Measurements from ENCODE around the gene NIFK.

DNA sequence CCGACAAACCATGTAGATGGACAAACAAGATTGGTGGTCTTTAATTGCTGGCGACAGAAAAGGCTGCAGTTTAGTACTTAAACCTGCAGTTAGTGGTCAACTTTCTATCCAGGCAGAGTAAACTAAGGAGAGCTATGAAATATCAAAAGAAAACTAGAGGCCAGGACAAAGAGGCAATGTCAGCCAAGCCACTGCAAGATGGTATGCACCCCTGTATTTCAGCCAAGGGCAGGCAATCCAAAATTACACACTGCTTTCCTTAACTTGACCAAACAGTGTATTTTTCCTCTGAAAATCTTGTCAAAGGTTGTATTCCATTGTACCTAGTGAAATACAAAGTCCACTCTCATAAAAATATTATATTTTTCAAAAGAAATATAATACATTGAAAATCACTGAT lies 9.3 kb downstream of the NIFK start:
- TF ChIP-seq, protein P1, sequence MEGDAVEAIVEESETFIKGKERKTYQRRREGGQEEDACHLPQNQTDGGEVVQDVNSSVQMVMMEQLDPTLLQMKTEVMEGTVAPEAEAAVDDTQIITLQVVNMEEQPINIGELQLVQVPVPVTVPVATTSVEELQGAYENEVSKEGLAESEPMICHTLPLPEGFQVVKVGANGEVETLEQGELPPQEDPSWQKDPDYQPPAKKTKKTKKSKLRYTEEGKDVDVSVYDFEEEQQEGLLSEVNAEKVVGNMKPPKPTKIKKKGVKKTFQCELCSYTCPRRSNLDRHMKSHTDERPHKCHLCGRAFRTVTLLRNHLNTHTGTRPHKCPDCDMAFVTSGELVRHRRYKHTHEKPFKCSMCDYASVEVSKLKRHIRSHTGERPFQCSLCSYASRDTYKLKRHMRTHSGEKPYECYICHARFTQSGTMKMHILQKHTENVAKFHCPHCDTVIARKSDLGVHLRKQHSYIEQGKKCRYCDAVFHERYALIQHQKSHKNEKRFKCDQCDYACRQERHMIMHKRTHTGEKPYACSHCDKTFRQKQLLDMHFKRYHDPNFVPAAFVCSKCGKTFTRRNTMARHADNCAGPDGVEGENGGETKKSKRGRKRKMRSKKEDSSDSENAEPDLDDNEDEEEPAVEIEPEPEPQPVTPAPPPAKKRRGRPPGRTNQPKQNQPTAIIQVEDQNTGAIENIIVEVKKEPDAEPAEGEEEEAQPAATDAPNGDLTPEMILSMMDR (IDR thresholded peaks at IDR 0.05; ENCODE audit: borderline replicate concordance, extremely low read depth, low read length, poor library complexity, severe bottlenecking): no peak
- no peak for TF ChIP-seq EZH2 (IDR thresholded peaks at IDR 0.05; ENCODE audit: borderline replicate concordance, low read depth, low read length, severe bottlenecking)
